H9 (cell line): ENCODE data around the gene KIAA0930. TPM values are rescaled to one million over a fixed set of nuclear protein-coding genes. Genes with fewer than 3 reads are reported as not detected.

Experiments used
- DNase-seq: peaks from one replicate; pipeline ENCODE4 v3.0.0-alpha.2; 2017
- H2AFZ ChIP-seq: one replicate; pipeline ENCODE4 v1.6.1; 2013; ENCODE audit warnings: mild to moderate bottlenecking, low read length, control low read depth, moderate library complexity
- H2AK5ac ChIP-seq: 2 replicates; pipeline ENCODE4 v1.6.1; 2013; ENCODE audit warnings: low read length, control low read depth, mixed read lengths; ENCODE audit not compliant: insufficient read length
- H2BK120ac ChIP-seq: one replicate; pipeline ENCODE4 v1.6.1; 2013; ENCODE audit warnings: low read depth, mild to moderate bottlenecking, low read length, control low read depth, inconsistent platforms; ENCODE audit not compliant: poor library complexity, severe bottlenecking
- H2BK12ac ChIP-seq: 2 replicates; pipeline ENCODE4 v1.6.1; 2013; ENCODE audit warnings: low read length, control low read depth, mixed read lengths, low read depth; ENCODE audit not compliant: insufficient read length
- H2BK15ac ChIP-seq: 2 replicates; pipeline ENCODE4 v1.6.1; 2013; ENCODE audit warnings: low read depth, low read length, control low read depth
- H2BK20ac ChIP-seq: one replicate; pipeline ENCODE4 v1.6.1; 2013; ENCODE audit warnings: low read depth, mild to moderate bottlenecking, low read length, control low read depth, inconsistent platforms; ENCODE audit not compliant: poor library complexity, severe bottlenecking
- H2BK5ac ChIP-seq: 2 replicates; pipeline ENCODE4 v1.6.1; 2013; ENCODE audit warnings: low read length, control low read depth, mixed read lengths; ENCODE audit not compliant: insufficient read length
- H3K14ac ChIP-seq: 2 replicates; pipeline ENCODE4 v1.6.1; 2013; ENCODE audit warnings: low read length, control low read depth; ENCODE audit not compliant: insufficient read depth
- H3K18ac ChIP-seq: 2 replicates; pipeline ENCODE4 v1.6.1; 2013; ENCODE audit warnings: low read depth, mild to moderate bottlenecking, mixed read lengths, low read length, control low read depth; ENCODE audit not compliant: insufficient read length
- H3K23ac ChIP-seq: 2 replicates; pipeline ENCODE4 v1.6.1; 2013; ENCODE audit warnings: low read length, control low read depth, mixed read lengths, low read depth; ENCODE audit not compliant: insufficient read length
- H3K23me2 ChIP-seq: 2 replicates; pipeline ENCODE4 v1.6.1; 2013; ENCODE audit warnings: low read depth, mild to moderate bottlenecking, mixed read lengths, low read length, control low read depth; ENCODE audit not compliant: insufficient read length, poor library complexity, severe bottlenecking
- H3K27ac ChIP-seq: 2 replicates; pipeline ENCODE4 v1.5.1; 2013; ENCODE audit warnings: low read length, control low read depth, mixed read lengths, low read depth; ENCODE audit not compliant: insufficient read length
- H3K27me3 ChIP-seq: 2 replicates; pipeline ENCODE4 v1.6.1; 2013; ENCODE audit warnings: low read length, control low read depth, inconsistent platforms; ENCODE audit not compliant: insufficient read depth
- H3K4ac ChIP-seq: 2 replicates; pipeline ENCODE4 v1.6.1; 2013; ENCODE audit warnings: low read depth, mild to moderate bottlenecking, control low read depth, inconsistent platforms, low read length, moderate library complexity
- H3K4me1 ChIP-seq: 2 replicates; pipeline ENCODE4 v1.6.1; 2013; ENCODE audit warnings: low read length, control low read depth, inconsistent platforms; ENCODE audit not compliant: insufficient read depth
- H3K4me2 ChIP-seq: 2 replicates; pipeline ENCODE4 v1.6.1; 2013; ENCODE audit warnings: low read length, control low read depth, mixed read lengths; ENCODE audit not compliant: insufficient read length, insufficient read depth
- H3K56ac ChIP-seq: 2 replicates; pipeline ENCODE4 v1.6.1; 2013; ENCODE audit warnings: low read depth, mild to moderate bottlenecking, mixed read lengths, low read length, control low read depth; ENCODE audit not compliant: insufficient read length
- H3K79me1 ChIP-seq: 2 replicates; pipeline ENCODE4 v1.6.1; 2013; ENCODE audit warnings: low read depth, mild to moderate bottlenecking, moderate library complexity, low read length, control low read depth, inconsistent platforms; ENCODE audit not compliant: insufficient read depth, poor library complexity, severe bottlenecking
- H3K79me2 ChIP-seq: 2 replicates; pipeline ENCODE4 v1.6.1; 2013; ENCODE audit warnings: low read length, control low read depth, inconsistent platforms; ENCODE audit not compliant: insufficient read depth
- H3K9ac ChIP-seq: 2 replicates; pipeline ENCODE4 v1.6.1; 2013; ENCODE audit warnings: low read length, control low read depth, mixed read lengths; ENCODE audit not compliant: insufficient read length; ENCODE audit errors: extremely low read depth
- H3K9me3 ChIP-seq: one replicate; pipeline ENCODE4 v1.6.1; 2013; ENCODE audit warnings: low read depth, low read length, inconsistent platforms; ENCODE audit not compliant: control insufficient read depth
- H3T11ph ChIP-seq: one replicate; pipeline ENCODE4 v1.6.1; 2013; ENCODE audit warnings: mild to moderate bottlenecking, low read length, control low read depth, inconsistent platforms
- H4K20me1 ChIP-seq: one replicate; pipeline ENCODE4 v1.6.1; 2013; ENCODE audit not compliant: control insufficient read depth, insufficient read length, insufficient read depth
- H4K5ac ChIP-seq: 2 replicates; pipeline ENCODE4 v1.6.1; 2013; ENCODE audit warnings: low read depth, mild to moderate bottlenecking, mixed read lengths, low read length, control low read depth; ENCODE audit not compliant: insufficient read length
- H4K8ac ChIP-seq: replicated peaks from 2 replicates; pipeline ENCODE4 v1.6.1; 2013; ENCODE audit warnings: low read length, control low read depth, mixed read lengths, low read depth; ENCODE audit not compliant: insufficient read length
- H4K91ac ChIP-seq: 2 replicates; pipeline ENCODE4 v1.6.1; 2013; ENCODE audit warnings: low read depth, mild to moderate bottlenecking, moderate library complexity, mixed read lengths, low read length, control low read depth; ENCODE audit not compliant: insufficient read length
- H3K27ac Mint-ChIP-seq, 3 experiments: 2 replicates in 2 of 3; 3 replicates in 1 of 3; pipeline ENCODE4 v1.8.0; 2020 to 2021; ENCODE audit warnings: mixed read lengths in 3 of 3, mild to moderate bottlenecking in 1 of 3, moderate library complexity in 1 of 3
- H3K27me3 Mint-ChIP-seq: 2 replicates; pipeline ENCODE4 v1.8.0; 2021; ENCODE audit warnings: low read depth, mild to moderate bottlenecking, moderate library complexity, mixed read lengths
- H3K36me3 Mint-ChIP-seq, 3 experiments: 2 replicates in 2 of 3; 3 replicates in 1 of 3; pipeline ENCODE4 v1.8.0; 2020 to 2021; ENCODE audit warnings: low read depth in 3 of 3, mixed read lengths in 3 of 3; ENCODE audit not compliant: insufficient read depth in 1 of 3
- H3K4me1 Mint-ChIP-seq, 2 experiments: 2 replicates each; pipeline ENCODE4 v1.8.0; 2020; ENCODE audit warnings: mixed read lengths in 2 of 2
- H3K4me3 Mint-ChIP-seq, 2 experiments: 2 replicates in 1 of 2; 3 replicates in 1 of 2; pipeline ENCODE4 v1.8.0; 2020 to 2021; ENCODE audit warnings: mild to moderate bottlenecking in 2 of 2, mixed read lengths in 2 of 2, moderate library complexity in 1 of 2
- H3K9me3 Mint-ChIP-seq, 2 experiments: 2 replicates in 1 of 2; 3 replicates in 1 of 2; pipeline ENCODE4 v1.8.0; 2020; ENCODE audit warnings: mild to moderate bottlenecking in 2 of 2, mixed read lengths in 2 of 2, moderate library complexity in 1 of 2
- WGBS: extraction: QIAGEN DNeasy Blood & Tissue Kit; methylation state at CpG from one replicate; pipeline ENCODE4 v1.1.7; 2013; ENCODE audit warnings: missing lambda C conversion rate, low lambda C conversion rate, mixed read lengths; ENCODE audit not compliant: insufficient read length; ENCODE audit errors: extremely low coverage; 5-methylcytosine and 5-hydroxymethylcytosine counted together
- total RNA-seq: library from RNA; stranded (reverse); gene quantifications from 2 replicates; pipeline ENCODE4 v1.2.1, GENCODE V29; 2021
- TF ChIP-seq, protein P1 (sequence below): fragments of 200-600 bp; sonication (generic); conservative IDR thresholded peaks from 3 replicates; pipeline ENCODE4 v1.8.0; 2021; ENCODE audit warnings: antibody characterized with exemption, mild to moderate bottlenecking

The KIAA0930 gene
- total RNA-seq, 1 experiment from 2014 or later = 46.2 TPM

DNA sequence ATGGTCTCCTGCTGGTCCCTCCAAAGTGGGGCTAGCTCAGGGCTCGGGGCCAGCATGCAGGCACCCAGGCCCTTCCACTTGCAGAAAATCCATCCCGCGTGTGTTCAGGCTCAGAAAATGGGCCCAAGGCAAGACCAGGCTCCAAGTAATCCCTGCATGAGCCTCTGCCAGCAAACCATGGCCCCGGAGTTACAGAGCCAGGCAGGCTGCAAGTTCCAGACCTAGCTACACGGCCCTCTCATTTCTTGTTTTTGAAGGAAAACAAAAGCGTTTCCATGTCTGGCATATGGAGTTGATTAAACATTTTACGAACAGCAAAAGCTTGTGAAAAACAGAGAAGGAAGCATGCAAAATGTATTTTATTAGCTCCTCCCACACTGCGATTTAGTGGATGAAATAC lies 29.7 kb downstream of the KIAA0930 start:
- no peak for DNase-seq
- Histone ChIP-seq H3K4me1 (0 out of 2 replicates have a peak, but pooled peaks cover 2% of the 10 kb centered on the region), H2BK5ac (no peak overlapping the region), H3K4me2 (no peak overlapping the region), H2BK15ac (no peak overlapping the region), H3K56ac (no peak overlapping the region), H4K91ac (no peak overlapping the region), H3K23me2 (no peaks in the 10 kb centered on the region), H3K27me3 (no peaks in the 10 kb centered on the region), H3K27ac (no peak overlapping the region), H2BK20ac (no peak overlapping the region), H4K8ac (no peak overlapping the region), H3K14ac (no peak overlapping the region), H4K5ac (no peak overlapping the region), H4K20me1 (no peaks in the 10 kb centered on the region), H2AK5ac (no peak overlapping the region), H3K9me3 (no peaks in the 10 kb centered on the region), H3K18ac (no peak overlapping the region), H3K23ac (no peak overlapping the region), H3K79me1 (no peaks in the 10 kb centered on the region), H3T11ph (no peak overlapping the region), H2BK12ac (no peak overlapping the region), H3K9ac (no peak overlapping the region), H3K79me2 (no peaks in the 10 kb centered on the region; the same call in 1 of the 2 replicates), H3K4ac (no peak overlapping the region), H2AFZ (no peak overlapping the region), H2BK120ac (no peak overlapping the region)
- 0 out of 7 replicates have a peak overlapping the region, but pooled peaks of 1 of the 3 experiments have one; percentile 14 for H3K27ac Mint-ChIP-seq
- no peaks in the 10 kb centered on the region; the same call in none of the 2 replicates for H3K27me3 Mint-ChIP-seq
- WGBS = no CpG with 5 or more reads among the region's 8 CpGs
- H3K4me3 Mint-ChIP-seq = no peak overlapping the region
- no peaks in the 10 kb centered on the region for H3K9me3 Mint-ChIP-seq
- peaks cover 13 to 44% of the 10 kb centered on the region in 2 experiments for H3K4me1 Mint-ChIP-seq
- peaks cover under 1 to 18% (median 3%) of the 10 kb centered on the region in 3 experiments for H3K36me3 Mint-ChIP-seq
- TF ChIP-seq, protein P1, sequence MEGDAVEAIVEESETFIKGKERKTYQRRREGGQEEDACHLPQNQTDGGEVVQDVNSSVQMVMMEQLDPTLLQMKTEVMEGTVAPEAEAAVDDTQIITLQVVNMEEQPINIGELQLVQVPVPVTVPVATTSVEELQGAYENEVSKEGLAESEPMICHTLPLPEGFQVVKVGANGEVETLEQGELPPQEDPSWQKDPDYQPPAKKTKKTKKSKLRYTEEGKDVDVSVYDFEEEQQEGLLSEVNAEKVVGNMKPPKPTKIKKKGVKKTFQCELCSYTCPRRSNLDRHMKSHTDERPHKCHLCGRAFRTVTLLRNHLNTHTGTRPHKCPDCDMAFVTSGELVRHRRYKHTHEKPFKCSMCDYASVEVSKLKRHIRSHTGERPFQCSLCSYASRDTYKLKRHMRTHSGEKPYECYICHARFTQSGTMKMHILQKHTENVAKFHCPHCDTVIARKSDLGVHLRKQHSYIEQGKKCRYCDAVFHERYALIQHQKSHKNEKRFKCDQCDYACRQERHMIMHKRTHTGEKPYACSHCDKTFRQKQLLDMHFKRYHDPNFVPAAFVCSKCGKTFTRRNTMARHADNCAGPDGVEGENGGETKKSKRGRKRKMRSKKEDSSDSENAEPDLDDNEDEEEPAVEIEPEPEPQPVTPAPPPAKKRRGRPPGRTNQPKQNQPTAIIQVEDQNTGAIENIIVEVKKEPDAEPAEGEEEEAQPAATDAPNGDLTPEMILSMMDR = no peak
